Ishikawa (cell line): ENCODE results near the gene DAB2IP.

ENCODE experiments used
- CEBPB ChIP-seq: IDR thresholded peaks from 2 replicates; pipeline ENCODE4 v1.6.1; 2012
- CREB1 ChIP-seq: IDR thresholded peaks from 2 replicates; pipeline ENCODE4 v1.6.1; 2012; ENCODE audit warnings: low read depth
- EGR1 ChIP-seq: IDR thresholded peaks from 2 replicates; pipeline ENCODE4 v1.6.1; 2012
- EP300 ChIP-seq: IDR thresholded peaks from 2 replicates; pipeline ENCODE4 v1.6.1; 2012; ENCODE audit warnings: borderline replicate concordance
- MAX ChIP-seq: IDR thresholded peaks from 2 replicates; pipeline ENCODE4 v1.6.1; 2012
- NFIC ChIP-seq: IDR thresholded peaks from 2 replicates; pipeline ENCODE4 v1.6.1; 2012
- RAD21 ChIP-seq: IDR thresholded peaks from 2 replicates; pipeline ENCODE4 v1.6.1; 2012; ENCODE audit warnings: low read depth
- REST ChIP-seq: IDR thresholded peaks from 2 replicates; pipeline ENCODE4 v1.6.1; 2012; ENCODE audit warnings: low read depth, mild to moderate bottlenecking
- TAF1 ChIP-seq: IDR thresholded peaks from 2 replicates; pipeline ENCODE4 v1.6.1; 2012; ENCODE audit warnings: low read depth, mild to moderate bottlenecking
- TCF12 ChIP-seq: IDR thresholded peaks from 2 replicates; pipeline ENCODE4 v1.6.1; 2012; ENCODE audit warnings: low read depth
- USF1 ChIP-seq: IDR thresholded peaks from 2 replicates; pipeline ENCODE4 v1.6.1; 2012
- ZBTB7A ChIP-seq: IDR thresholded peaks from 2 replicates; pipeline ENCODE4 v1.6.1; 2012; ENCODE audit warnings: low read depth

- TF ChIP-seq NFIC = no peak
- no peak for TF ChIP-seq REST
- no peak for TF ChIP-seq MAX
- no peak for TF ChIP-seq EP300
- no peak for TF ChIP-seq CEBPB
- no peak for TF ChIP-seq TCF12
- no peak for TF ChIP-seq CREB1
- TF ChIP-seq TAF1 = no peak
- TF ChIP-seq EGR1 = no peak
- no peak for TF ChIP-seq ZBTB7A
- no peak for TF ChIP-seq USF1
- TF ChIP-seq RAD21 = no peak
Observed at GRCh38 chr9:121607434-121608167, 43.8 kb upstream of the DAB2IP start.
